ENCODE data around the gene HTRA2. TPM values are rescaled to one million over a fixed set of nuclear protein-coding genes. Genes with fewer than 3 reads are reported as not detected.
"Not testable (repeated sequence)": the region's sequence is repeated elsewhere in the genome, so short reads cannot be mapped to it uniquely, and the experiment has no call there.

Gene HTRA2
- total and polyA plus RNA-seq, 2 experiments from 2014 or later, result 34.0 to 35.2 TPM

DNA sequence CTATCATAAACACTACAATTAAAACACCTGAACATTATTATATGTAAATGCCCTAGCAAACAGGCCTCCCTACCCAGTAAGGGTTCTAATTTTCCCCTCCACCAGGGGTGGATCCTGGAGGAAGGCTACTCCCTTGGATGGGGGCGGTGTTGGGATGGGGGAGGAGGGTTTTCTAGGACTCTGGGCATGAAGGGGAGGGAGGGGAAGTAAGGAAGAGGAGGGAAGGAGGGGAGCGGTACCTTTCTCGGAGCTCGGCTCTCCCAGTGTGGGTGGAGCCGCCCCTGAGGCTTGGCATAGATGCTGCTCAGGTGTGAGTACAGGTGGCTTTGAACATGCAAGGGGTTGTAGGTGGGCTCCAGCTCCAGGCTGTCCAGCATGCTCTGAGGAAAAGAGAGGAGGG is 30.2 kb downstream of the HTRA2 start:
- no peak overlapping the region for H2AFZ ChIP-seq
- no peaks in the 10 kb centered on the region for H3K27me3 ChIP-seq (replicated peaks; ENCODE audit: insufficient read depth)
- no peak overlapping the region for H3K4me3 ChIP-seq
- H3K9me3 ChIP-seq (ENCODE audit: low read depth), result no peaks in the 10 kb centered on the region
- peaks cover 16% of the 10 kb centered on the region for H3F3A ChIP-seq (ENCODE audit: insufficient read depth)
- no peak overlapping the region for H3K27ac ChIP-seq
- no peaks in the 10 kb centered on the region for H3K9me2 ChIP-seq (ENCODE audit: insufficient read depth)
- peaks cover 10% of the 10 kb centered on the region; the same call in 1 of the 2 replicates for H3K79me2 ChIP-seq (ENCODE audit: insufficient read depth)
- H3K36me3 ChIP-seq (ENCODE audit: low read depth), result no peaks in the 10 kb centered on the region
- no peak overlapping the region for H3K9ac ChIP-seq
- in situ Hi-C loops (cut with MboI), result no loop called here
- H4K20me1 ChIP-seq (ENCODE audit: insufficient read depth), result no peaks in the 10 kb centered on the region
- DNase-seq, result no peak
- 34 to 45% methylated on average over 3 to 5 of the region's 5 CpGs for WGBS, 2 experiments (ENCODE audit: low coverage in 1 of 2, low lambda C conversion rate in 2 of 2, missing lambda C conversion rate in 2 of 2)
- peaks cover 18% of the 10 kb centered on the region for H3K4me1 ChIP-seq (ENCODE audit: insufficient read depth)
- no peak overlapping the region for H3K4me2 ChIP-seq (ENCODE audit: unreplicated experiment)
- TF ChIP-seq EZH2 (IDR thresholded peaks at IDR 0.05; ENCODE audit: insufficient read depth, poor library complexity, severe bottlenecking) (no peak), EZH2phosphoT487 (IDR thresholded peaks at IDR 0.05; ENCODE audit: insufficient read depth, low read depth) (no peak)

DNA sequence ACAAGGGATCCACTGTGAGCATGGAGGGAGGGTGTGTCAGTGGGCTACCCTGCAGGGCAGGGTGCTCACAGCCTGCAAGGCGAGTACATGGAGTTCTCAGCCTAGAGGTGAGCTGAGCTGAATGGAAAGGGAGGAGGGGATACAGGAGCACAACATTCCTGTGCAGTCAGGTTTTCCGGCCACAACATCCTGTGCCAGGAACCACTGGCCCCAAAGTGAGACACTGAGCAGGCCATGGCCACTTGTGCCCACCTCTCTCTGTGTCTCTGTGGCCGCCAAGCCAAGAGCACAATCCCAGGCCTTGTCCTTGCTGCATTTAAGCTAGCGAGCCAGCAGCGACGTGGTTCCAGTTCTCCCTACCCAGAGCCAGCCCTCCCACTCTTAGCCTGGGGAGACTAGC is 30.9 kb downstream of the HTRA2 start:
- no peak for TF ChIP-seq EZH2 (IDR thresholded peaks at IDR 0.05; ENCODE audit: insufficient read depth, poor library complexity, severe bottlenecking)
- TF ChIP-seq EZH2phosphoT487 (IDR thresholded peaks at IDR 0.05; ENCODE audit: insufficient read depth, low read depth), result no peak
- Histone ChIP-seq H2AFZ (no peak overlapping the region), H3K4me3 (no peak overlapping the region), H3K79me2 (ENCODE audit: insufficient read depth) (peaks cover 3% of the 10 kb centered on the region; the same call in 1 of the 2 replicates), H3K9me3 (ENCODE audit: low read depth) (no peaks in the 10 kb centered on the region), H4K20me1 (ENCODE audit: insufficient read depth) (no peaks in the 10 kb centered on the region), H3K27me3 (replicated peaks; ENCODE audit: insufficient read depth) (no peaks in the 10 kb centered on the region), H3K9me2 (ENCODE audit: insufficient read depth) (no peaks in the 10 kb centered on the region), H3K27ac (no peak overlapping the region), H3F3A (ENCODE audit: insufficient read depth) (peaks cover 20% of the 10 kb centered on the region), H3K4me1 (ENCODE audit: insufficient read depth) (peaks cover 22% of the 10 kb centered on the region), H3K9ac (no peak overlapping the region), H3K4me2 (ENCODE audit: unreplicated experiment) (no peak overlapping the region), H3K36me3 (ENCODE audit: low read depth) (no peaks in the 10 kb centered on the region)
- 80 to 81% methylated on average over 6 of the region's 6 CpGs for WGBS, 2 experiments (ENCODE audit: low coverage in 1 of 2, low lambda C conversion rate in 2 of 2, missing lambda C conversion rate in 2 of 2)
- in situ Hi-C loops (cut with MboI), result no loop called here
- peak; percentile 15 for DNase-seq

DNA sequence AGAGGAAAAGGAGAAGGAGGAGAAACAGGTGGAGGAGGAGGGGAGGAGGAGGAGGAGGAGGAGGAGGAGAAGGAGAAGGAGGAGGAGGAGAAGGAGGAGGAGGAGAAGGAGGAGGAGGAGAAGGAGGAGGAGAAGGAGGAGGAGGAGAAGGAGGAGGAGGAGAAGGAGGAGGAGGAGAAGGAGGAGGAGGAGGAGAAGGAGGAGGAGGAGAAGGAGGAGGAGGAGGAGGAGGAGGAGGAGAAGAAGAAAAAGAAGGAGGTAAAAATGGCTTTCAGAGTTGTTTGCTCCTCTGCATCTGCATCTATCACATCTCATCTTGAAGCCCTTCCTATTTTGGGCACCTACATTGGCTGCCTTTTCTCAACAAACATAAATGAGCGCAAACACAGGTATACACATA is 31.3 kb downstream of the HTRA2 start:
- H3K27ac ChIP-seq; in situ Hi-C loops (cut with MboI); H4K20me1 ChIP-seq (ENCODE audit: insufficient read depth): not testable (repeated sequence)

DNA sequence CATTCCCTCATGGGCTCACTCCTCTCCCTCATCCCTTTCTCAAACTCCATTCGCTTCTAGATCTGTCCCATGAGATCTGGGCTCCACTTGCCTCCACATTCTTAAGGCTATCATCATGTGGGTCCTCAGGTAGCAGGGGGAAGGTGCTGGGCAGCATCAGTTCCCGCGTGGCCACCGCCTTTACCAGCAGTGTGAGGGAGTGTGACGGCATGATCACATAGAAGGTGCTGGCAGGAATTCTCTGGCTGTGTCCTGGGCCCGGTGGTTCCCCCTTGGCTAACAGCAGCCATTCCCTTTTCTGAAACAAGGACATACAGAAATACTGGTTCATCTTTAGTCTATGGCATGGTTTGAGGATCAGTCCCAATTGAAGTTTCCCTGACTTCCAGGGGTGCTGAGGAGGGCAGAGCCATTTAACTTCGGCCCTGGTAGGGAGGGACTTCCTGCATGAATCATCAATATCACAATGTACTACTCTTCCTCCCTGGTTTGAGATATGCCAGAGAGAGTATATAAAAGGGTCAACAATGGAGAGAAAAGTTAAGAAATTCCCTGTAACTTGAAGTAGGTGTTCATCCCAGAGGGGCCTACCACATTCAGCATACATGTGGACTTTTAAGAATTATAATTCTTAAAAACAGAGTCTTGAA is 32.5 kb downstream of the HTRA2 start:
- H3K4me1 ChIP-seq (ENCODE audit: insufficient read depth), result peaks cover 36% of the 10 kb centered on the region
- no peak overlapping the region for H3K4me2 ChIP-seq (ENCODE audit: unreplicated experiment)
- H3K27ac ChIP-seq, result no peak overlapping the region
- H3K27me3 ChIP-seq (replicated peaks; ENCODE audit: insufficient read depth), result no peaks in the 10 kb centered on the region
- 77 to 83% methylated on average over 7 of the region's 7 CpGs for WGBS, 2 experiments (ENCODE audit: low coverage in 1 of 2, low lambda C conversion rate in 2 of 2, missing lambda C conversion rate in 2 of 2)
- no peak overlapping the region for H2AFZ ChIP-seq
- in situ Hi-C loops (cut with MboI), result no loop called here
- DNase-seq, result peak; percentile 19
- H3F3A ChIP-seq (ENCODE audit: insufficient read depth), result peaks cover 31% of the 10 kb centered on the region
- no peaks in the 10 kb centered on the region for H3K36me3 ChIP-seq (ENCODE audit: low read depth)
- H3K9me2 ChIP-seq (ENCODE audit: insufficient read depth), result no peaks in the 10 kb centered on the region
- H3K4me3 ChIP-seq, result no peak overlapping the region
- H3K9me3 ChIP-seq (ENCODE audit: low read depth), result no peaks in the 10 kb centered on the region
- no peak overlapping the region for H3K9ac ChIP-seq
- H3K79me2 ChIP-seq (ENCODE audit: insufficient read depth), result no peaks in the 10 kb centered on the region
- TF ChIP-seq EZH2 (IDR thresholded peaks at IDR 0.05; ENCODE audit: insufficient read depth, poor library complexity, severe bottlenecking), result no peak
- TF ChIP-seq EZH2phosphoT487 (IDR thresholded peaks at IDR 0.05; ENCODE audit: insufficient read depth, low read depth), result no peak
- no peaks in the 10 kb centered on the region for H4K20me1 ChIP-seq (ENCODE audit: insufficient read depth)

More for the DNA sequence above, 31.3 kb downstream of the HTRA2 start:
- H3K27me3 ChIP-seq (replicated peaks; ENCODE audit: insufficient read depth); H3K9ac ChIP-seq; H3K4me3 ChIP-seq; H3K4me2 ChIP-seq (ENCODE audit: unreplicated experiment); H3K79me2 ChIP-seq (ENCODE audit: insufficient read depth); DNase-seq; H3K9me3 ChIP-seq (ENCODE audit: low read depth); H3K9me2 ChIP-seq (ENCODE audit: insufficient read depth); H2AFZ ChIP-seq; H3K36me3 ChIP-seq (ENCODE audit: low read depth): not testable (repeated sequence)
- H3K4me1 ChIP-seq (ENCODE audit: insufficient read depth), result peaks cover 26% of the 10 kb centered on the region
- WGBS, 2 experiments (ENCODE audit: low coverage in 1 of 2, low lambda C conversion rate in 2 of 2, missing lambda C conversion rate in 2 of 2), result 95 to 100% methylated on average over 1 of the region's 1 CpG
- H3F3A ChIP-seq (ENCODE audit: insufficient read depth), result peaks cover 23% of the 10 kb centered on the region

DNA sequence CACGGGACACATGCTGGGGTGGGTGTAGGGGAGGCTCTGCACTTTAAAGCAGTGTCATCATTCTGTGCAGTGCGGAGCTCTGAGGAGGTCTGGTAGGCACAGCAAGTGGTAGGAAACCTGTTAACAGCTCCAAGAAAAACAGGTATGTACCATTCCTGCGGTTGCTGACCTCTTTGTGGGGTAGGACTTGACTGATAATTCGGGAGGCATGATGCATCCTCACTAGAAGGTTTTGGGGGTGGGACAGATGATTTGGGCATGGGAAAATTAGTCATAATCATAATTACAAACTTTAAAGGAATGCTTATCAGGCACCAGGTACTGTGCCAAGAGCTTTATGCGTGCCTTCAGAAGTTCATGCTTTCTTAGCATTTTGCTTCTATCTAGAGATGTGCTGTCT is 34.5 kb downstream of the HTRA2 start:
- no peak overlapping the region for H2AFZ ChIP-seq
- peak overlapping the region; percentile 49 for H3K27ac ChIP-seq
- no peaks in the 10 kb centered on the region for H3K36me3 ChIP-seq (ENCODE audit: low read depth)
- H3F3A ChIP-seq (ENCODE audit: insufficient read depth), result peaks cover 49% of the 10 kb centered on the region
- H3K4me2 ChIP-seq (ENCODE audit: unreplicated experiment), result peak overlapping the region; percentile 9
- in situ Hi-C loops (cut with MboI), result no loop called here
- TF ChIP-seq EZH2phosphoT487 (IDR thresholded peaks at IDR 0.05; ENCODE audit: insufficient read depth, low read depth) (no peak), EZH2 (IDR thresholded peaks at IDR 0.05; ENCODE audit: insufficient read depth, poor library complexity, severe bottlenecking) (no peak)
- H3K9me2 ChIP-seq (ENCODE audit: insufficient read depth), result no peaks in the 10 kb centered on the region
- WGBS, 2 experiments (ENCODE audit: low coverage in 1 of 2, low lambda C conversion rate in 2 of 2, missing lambda C conversion rate in 2 of 2), result 37 to 46% methylated on average over 5 of the region's 5 CpGs
- H3K4me3 ChIP-seq, result no peak overlapping the region
- no peaks in the 10 kb centered on the region for H3K9me3 ChIP-seq (ENCODE audit: low read depth)
- no peaks in the 10 kb centered on the region for H3K79me2 ChIP-seq (ENCODE audit: insufficient read depth)
- H3K9ac ChIP-seq, result no peak overlapping the region
- H3K4me1 ChIP-seq (ENCODE audit: insufficient read depth), result peaks cover 54% of the 10 kb centered on the region
- DNase-seq, result peak; percentile 68
- H3K27me3 ChIP-seq (replicated peaks; ENCODE audit: insufficient read depth), result no peaks in the 10 kb centered on the region
- H4K20me1 ChIP-seq (ENCODE audit: insufficient read depth), result no peaks in the 10 kb centered on the region
